ENCODE results near the gene ZSCAN5A.
A peak's percentile ranks its signal among the peaks of the same experiment; 100 is the strongest.
"Not testable (repeated sequence)": the region's sequence is repeated elsewhere in the genome, so short reads cannot be mapped to it uniquely, and the experiment has no call there.

ZSCAN5A gene

DNA sequence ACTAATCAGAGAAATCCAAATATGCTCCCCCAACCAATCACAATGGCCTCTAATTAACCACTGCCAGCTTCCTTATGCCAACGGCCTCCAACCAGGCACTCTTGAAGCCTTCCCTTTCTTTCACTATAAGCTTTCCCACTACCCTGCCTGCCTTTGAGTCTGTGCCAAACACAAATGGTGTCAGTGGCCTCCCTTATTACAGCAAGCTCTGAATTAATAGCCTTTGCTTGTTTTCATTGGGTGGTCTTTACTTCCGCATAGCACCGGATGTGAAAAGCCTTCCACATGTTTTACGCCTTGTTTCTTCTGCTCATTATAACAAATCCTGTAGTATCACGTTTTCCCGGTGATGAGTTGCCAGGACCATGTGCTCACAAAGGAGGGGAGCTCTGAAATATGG lies 43.5 kb downstream of the ZSCAN5A start:
- DNase-seq = no peak

DNA sequence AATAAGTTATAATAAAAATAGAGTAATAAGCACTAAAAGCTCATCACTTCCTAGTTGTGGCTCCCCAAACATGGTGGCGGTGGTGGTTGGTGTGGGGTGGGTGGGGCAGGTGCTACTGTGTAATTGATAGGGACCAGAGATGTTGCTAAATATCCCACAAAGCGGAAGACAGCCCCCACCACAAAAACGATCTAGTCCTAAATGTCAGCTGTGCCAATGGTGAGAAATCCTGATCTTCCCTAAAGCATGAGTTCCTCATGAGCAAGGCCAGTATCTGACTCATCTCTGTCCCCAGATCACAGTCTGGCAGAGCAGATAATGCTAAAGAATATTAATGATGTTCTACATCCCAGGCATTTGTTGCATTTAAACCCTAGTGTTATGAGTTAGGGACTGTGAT lies 44.0 kb downstream of the ZSCAN5A start:
- no peak for DNase-seq

DNA sequence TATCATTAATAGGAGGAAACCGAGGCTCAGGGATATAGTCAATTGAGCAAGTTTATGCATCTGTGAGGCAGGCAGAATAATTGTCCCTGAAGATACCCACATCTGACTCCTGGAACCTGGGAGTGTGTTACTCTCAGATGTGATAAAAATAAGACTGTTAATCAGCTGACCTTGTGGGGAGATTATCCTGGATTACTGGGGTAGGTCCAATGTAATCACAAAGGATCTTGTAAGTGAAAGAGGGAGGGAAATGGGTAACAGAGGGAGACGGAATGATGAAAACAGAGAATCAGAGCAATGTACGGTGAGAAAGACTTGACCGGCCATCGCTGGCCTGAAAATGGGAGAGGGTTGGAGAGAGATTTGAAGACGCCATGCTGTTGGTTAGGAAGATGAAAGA lies 45.3 kb downstream of the ZSCAN5A start:
- no peak for DNase-seq

DNA sequence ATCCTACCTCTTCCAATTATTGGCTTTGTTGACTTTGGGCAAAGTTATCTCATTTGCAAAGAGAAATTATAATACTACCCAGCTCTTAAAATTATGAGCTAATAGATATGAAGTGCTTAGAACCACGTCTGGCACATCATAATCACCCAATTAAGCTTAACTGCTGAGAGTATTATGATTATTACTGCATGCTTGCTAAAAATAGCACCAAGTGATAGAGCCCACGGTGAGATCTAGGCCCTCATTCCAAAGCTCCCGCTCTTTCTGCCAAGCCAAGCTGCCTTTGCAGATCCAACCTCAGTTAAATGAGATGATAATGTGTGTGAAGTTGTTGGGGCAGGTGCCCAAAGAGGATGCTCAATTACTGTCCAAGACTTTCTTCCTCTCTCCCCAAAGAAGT lies 48.6 kb downstream of the ZSCAN5A start:
- no peak for DNase-seq

DNA sequence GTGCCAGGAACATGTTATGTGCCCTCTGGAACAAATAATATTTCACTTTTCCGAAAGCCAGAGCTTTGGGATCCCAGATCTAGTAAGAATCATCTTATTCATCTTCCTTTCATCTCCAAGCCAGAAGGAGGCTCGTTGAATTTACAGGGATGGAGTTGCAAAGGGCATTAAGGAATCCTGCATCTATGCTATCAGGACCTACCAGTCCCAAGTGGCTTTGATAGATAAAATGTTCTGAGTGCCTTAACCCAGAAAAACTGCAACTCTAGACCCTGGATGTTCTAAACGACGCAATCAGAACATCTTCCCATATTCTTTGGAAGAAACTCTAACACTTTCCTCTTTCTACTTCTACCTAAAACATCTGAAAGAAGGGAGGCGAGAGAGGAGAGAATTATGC lies 51.3 kb downstream of the ZSCAN5A start:
- DNase-seq = no peak

DNA sequence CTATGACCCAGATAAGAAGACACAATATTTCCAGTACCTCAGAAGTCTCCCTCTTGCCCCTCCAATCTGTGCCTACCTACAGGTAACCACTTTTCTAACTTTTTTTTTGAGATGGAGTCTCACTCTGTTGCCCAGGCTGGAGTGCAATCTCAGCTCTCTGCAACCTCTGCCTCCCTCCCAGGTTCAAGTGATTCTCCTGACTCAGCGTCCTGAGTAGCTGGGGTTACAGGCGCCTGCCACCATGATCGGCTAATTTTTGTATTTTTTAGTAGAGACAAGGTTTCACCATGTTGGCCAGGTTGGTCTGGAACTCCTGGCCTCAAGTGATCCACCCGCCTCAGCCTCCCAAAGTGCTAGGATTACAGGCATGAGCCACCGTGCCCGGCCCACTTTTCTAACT lies 52.7 kb downstream of the ZSCAN5A start:
- not testable (repeated sequence) for DNase-seq

DNA sequence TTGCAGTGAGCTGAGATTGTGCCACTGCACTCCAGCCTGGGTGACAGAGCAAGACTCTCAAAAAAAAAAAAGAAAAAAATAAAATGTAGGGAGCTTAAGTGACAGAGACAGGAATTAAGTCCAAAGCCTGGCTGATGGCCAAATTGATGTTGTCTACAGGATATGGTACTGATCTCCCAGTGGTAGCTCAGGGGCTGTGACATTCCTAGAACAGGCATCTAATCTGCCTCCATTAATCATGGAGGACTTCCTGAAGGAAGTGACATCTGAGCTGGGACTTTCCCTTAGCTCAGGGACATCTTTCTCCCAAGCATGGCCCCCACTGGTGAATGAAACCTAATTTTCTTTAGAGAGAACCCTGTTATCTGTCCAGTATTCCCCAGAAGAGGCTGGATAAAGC lies 53.5 kb downstream of the ZSCAN5A start:
- no peak for DNase-seq

DNA sequence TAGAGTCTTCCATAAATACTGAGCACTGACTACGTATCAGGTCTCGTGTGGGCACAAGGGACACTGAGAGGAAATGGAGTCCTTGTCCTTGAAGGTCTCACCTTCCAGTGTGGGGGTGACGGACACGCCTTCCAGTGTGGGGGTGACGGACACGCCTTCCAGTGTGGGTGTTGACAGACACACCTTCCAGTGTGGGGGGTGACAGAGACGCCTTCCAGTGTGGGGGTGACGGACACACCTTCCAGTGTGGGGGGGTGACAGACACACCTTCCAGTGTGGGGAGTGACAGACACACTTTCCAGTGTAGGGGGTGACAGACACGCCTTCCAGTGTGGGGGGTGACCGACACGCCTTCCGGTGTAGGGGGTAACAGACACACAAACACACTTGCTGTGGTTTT lies 56.4 kb downstream of the ZSCAN5A start:
- DNase-seq = no peak

DNA sequence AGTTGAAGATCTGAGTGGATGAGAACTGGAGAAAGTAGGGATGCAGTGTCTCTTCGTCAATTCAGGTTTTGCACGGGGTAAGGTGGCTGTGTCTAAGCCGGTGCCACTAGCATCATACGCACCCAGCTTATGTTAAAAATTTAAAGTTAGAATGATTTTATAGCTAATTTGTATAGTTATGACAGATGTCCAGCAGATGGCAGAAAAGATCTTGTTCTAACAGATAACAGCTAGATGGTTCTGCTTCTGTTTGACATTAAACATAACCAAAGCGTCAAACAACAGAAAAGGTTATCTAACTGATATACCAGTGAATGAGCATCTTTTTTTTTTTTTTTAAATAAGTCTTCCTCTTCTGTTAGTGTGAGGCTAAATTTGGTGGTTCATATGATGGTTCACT lies 60.9 kb downstream of the ZSCAN5A start:
- peak; percentile 50 for DNase-seq

DNA sequence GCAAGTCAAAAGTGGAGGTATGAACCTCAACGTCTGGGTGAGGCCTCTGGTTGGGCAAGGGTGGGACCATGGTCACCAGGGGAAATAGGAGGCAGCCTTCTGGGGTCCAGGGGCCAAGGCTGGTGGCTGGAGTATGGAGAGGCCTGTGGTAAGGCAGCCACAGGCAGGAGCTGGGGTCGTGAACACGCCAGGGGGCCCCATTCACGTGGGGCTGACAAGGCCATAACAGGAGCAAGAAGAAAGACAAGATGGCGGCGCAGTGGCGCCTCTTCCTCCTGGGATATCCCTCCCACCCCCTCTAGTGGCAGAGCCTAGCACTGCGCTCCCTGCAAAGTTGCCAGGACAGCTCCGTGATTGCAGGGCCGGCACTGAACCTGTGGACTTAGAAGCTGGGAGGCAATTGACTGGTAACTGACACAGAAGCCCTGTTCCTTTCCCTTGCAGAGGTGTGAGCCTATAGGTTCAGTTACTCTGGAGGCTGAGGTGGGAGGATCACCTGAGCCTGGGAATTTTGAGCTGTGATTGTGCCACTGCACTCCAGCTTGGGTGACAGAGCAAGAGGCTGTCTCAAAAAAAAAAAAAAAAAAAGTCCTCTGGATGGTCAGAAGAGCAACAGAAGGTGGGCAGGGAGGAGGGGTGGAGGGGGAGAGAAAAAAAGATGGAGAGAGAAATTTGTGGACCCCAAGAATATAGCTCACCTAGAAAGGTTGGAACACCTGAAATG lies 61.8 kb downstream of the ZSCAN5A start:
- DNase-seq = peak; percentile 65

DNA sequence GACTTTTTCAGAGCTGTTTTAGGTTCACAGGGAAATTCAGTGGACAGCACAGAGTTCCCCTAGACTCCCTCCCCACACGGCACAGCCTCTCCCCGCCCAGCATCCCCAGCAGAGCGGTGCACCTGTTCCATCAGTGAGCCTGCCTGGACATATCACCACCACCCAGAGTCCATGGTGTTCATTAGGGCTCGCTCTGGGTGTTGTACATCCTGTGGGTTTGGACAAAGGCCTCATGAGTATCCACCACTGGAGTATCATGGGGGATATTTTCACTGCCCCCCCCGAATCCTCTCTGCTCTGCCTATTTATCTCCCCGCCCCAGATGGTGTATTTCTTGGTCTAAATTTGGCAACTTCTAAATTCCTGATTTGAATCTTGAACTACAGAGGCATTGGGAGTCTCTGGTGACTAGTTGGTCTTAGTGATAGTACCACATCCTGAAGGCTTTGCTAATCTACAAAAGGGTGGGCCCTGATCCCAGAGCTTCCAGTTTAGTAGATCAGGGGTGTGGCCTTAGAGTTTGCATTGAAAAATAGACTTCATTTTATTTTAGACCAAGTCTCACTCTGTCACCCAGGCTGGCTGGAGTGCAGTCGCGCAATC lies 65.8 kb downstream of the ZSCAN5A start:
- DNase-seq = not testable (repeated sequence)

DNA sequence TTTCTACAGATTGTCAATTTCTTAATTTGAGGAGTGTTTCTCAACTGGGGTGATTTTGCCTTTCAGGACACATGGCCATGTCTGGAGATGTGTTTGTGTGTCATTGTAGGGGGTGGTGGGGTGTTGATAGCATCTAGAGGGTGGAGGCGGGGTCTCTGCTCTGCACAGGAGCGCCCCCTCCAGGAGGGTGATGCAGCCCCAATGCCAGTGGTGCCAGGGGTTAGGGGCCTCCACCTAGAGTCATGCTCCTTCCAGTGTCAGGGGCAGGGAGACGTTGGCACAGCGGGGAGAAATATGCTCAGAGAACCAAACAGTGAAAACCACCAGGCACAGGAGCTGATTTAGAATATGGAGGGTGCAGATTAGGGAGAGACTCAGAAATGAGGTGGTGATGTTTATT lies 68.9 kb downstream of the ZSCAN5A start:
- not testable (repeated sequence) for DNase-seq

DNA sequence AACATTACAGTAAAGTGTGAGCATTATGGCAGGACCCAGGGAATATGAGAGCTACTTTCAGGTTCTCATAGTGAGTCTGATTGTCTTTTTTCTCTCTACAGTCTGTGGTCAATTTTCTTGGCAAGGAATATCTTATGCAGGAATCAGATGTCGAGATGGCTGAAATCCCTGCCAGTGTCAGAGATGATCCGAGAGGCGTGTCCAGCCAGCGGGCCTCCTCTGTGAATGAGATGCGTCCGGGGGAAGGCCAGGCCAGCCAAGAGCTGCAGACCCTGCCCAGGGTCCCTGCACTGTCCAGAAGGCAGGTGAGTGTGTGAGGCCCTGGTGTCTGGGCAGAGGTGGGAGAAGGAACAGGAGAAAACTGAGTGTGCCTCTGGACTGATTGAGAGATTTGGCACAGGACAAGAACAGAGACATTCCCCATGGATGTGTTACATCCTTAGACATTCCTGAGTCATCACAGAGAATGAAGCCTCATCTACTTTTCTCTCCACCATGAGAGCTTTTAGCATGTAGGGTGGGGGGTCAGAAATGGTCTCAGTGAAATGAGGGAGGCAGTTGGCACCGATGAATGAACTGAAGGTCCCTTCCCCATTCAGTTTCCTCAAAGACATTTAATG lies 69.4 kb downstream of the ZSCAN5A start:
- DNase-seq = peak; percentile 43

DNA sequence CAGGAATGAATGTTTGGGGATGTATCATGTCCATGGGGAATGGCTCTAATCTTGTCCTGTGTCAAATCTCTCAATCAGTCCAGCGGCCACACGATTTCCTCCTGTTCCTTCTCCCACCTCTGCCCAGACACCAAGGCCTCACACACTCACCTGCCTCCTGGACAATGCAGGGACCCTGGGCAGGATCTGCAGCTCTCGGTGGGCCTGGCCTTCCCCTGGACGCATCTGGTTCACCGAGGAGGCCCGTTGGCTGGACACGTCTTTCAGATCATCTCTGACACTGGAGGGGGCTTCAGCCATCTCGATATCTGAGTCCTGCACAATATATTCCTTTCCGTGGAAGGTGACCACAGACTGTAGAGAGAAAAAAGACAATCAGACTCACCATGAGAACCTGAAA lies 91.2 kb downstream of the ZSCAN5A start:
- no peak for DNase-seq

DNA sequence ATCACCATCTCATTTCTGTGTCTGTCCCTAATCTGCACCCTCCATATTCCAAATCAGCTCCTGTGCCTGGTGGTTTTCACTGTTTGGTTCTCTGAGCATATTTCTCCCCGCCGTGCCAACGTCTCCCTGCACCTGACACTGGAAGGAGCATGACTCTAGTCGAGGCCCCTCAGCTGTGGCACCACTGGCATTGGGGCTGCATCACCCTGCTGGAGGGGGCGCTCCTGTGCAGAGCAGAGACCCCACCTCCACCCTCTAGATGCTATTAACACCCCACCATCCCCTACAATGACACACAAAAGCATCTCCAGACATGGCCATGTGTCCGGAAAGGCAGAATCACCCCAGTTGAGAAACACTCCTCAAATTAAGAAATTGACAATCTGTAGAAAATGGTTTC lies 91.7 kb downstream of the ZSCAN5A start:
- DNase-seq = no peak

DNA sequence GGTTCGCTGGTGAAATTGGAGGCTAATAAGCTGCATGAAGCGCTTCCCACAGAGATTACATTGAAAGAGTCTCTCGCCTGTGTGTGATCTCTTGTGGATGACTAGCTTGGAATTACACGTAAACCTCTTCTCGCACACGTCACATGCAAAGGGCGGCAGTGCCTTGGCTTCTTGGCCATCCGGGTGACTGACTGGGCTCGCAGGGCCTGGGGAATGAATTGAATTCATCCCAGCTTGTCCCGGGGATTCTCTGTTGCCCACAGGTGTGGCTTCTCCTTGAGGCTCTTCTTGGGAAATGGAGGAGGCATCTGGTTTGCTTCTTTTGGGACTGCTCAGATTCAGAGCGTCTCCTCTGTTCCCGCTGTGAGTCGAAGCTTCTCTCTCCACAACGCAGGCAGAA lies 92.8 kb downstream of the ZSCAN5A start:
- DNase-seq = no peak

DNA sequence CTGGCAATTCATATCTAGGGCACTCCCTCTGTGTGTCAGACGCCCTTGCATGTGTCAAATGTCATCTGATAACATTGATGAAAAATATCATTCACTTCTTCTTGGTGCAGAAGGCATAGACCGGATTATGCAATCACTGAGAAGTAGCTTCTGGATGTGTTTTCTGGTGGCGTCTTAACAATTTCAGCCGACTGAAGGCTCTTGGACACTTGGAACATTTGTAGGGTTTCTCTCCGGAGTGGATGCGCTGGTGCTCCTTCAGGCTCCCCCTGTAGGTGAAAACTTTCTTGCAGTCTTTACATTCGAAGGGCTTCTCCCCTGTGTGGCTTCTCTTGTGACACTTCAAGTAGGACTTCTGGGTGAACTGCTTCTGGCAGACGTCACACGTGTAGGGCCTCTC lies 93.2 kb downstream of the ZSCAN5A start:
- DNase-seq = not testable (repeated sequence)

DNA sequence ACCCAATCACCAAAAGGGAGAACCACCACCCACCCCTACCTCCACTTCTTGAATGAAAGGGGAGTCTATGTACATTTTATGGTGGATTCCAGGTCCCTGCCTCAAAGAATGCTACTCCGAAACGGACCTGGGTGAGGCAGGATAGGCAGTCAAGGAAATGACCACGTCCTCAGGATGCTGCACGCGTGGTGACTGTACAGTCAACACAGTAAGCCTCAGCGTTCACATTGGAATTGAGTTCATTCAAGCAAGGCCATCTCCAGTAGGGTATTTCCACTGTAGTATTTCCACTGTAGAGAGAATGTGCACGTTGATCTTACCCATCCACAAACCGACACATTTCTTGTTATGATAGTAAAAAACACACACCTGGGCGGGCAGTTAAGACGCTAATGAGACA lies 95.7 kb downstream of the ZSCAN5A start:
- DNase-seq = no peak

DNA sequence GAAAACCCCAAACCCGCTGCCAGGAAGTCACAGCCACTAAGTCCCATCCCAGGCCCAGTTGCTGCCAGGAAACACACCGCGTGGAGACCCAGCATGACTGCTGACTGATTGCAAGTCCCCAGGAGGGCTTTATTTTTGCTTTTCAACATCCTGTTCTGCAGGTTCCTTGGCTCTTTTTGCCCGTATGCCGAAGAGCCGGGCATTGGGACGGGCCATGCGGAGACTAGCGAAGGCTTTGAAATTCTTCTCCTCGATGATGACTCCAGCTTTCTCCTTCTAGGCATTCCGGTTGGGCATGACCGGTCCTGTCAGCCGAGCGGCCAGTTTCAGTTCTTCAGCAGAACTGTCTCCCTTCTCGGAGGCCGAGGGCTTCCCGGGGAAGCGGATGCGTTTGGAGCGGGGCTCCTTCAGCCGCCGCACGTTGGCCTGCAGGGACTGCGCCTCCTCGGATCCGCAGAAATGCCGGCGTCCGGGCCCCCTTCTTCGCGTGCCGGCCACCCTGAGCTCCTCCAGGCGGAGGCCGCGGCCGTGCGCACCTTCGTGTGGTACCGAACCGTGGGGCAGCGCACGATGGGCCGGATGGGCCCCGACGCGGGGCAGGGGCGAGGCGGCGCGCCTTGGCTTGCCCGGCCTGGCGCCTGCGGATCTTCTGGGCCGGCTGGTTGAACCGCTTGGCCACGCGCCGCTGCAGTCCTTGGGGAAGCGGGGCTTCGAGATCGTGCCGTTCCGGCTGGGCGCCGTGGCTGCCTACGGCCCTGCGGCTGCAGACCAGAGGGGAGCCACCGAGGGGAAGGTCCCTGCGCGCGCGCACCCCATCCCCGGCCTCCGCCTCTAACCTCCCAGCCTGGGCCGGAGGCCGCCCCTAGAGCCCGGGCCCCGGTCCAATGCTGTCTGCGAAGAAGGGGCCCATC lies 97.3 kb downstream of the ZSCAN5A start:
- peak; percentile 18 for DNase-seq

DNA sequence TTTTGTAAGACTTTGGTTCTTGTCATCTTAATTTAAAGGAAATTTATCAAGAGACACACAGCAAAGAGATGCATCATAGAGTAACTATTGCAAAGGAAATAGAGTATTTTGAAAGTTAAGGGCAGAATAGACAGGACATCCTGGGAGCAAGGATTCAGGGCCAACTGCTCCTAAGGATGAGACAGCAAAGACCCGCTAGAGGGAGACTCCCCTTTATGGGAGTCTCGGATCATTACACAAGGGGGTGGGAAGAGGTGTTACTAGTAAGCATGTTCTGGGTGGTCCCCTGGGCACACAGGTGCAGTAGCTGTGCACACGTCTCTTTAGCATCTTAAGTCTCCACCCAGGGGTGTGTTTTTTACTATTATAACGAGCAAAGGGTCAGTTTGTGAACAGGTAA lies 102.9 kb downstream of the ZSCAN5A start:
- no peak for DNase-seq

DNA sequence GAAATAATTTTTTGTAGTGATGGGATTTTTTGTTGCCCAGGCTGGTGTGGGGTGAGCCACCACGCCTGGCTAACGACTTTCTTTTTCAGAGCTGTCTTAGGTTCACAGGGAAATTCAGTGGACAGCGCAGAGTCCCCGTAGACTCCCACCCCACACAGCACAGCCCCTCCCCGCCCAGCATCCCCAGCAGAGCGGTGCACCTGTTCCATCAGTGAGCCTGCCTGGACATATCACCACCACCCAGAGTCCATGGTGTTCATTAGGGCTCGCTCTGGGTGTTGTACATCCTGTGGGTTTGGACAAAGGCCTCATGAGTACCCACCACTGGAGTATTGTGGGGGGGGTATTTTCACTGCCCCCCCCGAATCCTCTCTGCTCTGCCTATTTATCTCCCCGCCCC lies 104.6 kb downstream of the ZSCAN5A start:
- DNase-seq = not testable (repeated sequence)

DNA sequence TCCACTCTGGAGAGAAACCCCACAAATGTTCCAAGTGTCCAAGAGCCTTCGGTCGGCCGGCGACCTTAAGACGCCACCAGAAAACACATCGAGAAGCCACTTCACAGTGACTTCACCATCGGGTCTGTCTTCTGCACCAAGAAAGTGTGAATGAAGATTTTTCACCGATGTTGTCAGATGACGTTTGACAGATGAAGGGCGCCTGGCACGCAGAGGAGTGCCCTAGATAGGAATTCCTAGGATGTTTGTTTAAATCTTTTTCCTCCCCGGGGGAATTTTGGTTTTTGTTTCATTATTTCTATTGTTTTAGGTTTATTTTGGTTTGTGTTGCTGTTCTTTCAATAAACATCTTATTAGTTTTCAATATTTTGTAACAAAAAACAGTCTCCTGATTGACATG lies 105.5 kb downstream of the ZSCAN5A start:
- no peak for DNase-seq

DNA sequence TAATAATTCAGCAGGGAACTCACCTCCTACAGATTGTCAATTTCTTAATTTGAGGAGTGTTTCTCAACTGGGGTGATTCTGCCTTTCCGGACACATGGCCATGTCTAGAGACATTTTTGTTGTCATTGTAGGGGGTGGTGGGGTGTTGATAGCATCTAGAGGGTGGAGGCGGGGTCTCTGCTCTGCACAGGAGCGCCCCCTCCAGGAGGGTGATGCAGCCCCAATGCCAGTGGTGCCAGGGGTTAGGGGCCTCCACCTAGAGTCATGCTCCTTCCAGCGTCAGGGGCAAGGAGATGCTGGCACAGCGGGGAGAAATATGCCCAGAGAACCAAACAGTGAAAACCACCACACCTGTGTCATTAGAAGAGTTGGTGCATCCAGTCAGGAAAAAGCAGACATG lies 107.1 kb downstream of the ZSCAN5A start:
- DNase-seq = not testable (repeated sequence)

Data from fibroblast of skin of abdomen (primary cell).